Measurements from ENCODE around the gene MAPK8.
"Not testable (repeated sequence)": the region's sequence is repeated elsewhere in the genome, so short reads cannot be mapped to it uniquely, and the experiment has no call there.

Gene MAPK8

DNA sequence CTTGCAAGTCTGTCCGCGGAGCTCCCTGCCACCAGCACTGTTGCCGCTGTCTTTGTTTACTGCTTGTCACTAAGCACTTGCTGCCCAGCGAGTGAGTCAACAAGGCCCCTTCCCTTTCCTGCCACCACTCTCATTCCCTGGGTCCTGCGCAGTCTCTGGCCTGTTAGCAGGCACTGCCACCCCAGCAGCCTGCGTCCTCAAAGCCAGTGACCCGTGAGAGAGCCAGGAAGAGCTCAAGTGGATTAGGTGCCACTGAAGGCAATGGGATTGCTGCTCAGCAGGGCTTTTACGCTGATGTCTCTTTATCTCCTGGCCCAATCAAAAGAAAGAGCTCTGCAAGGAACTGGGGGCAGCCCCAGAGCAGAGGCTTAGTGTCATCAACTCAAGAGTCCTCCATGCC is 31.8 kb upstream of the MAPK8 start, which contains the start of gene FRMPD2:
TSS of gene FRMPD2 (minus strand) at position 61 of the 400 bp plus-strand sequence. CDS start 129 bp downstream, outside the sequence.
- TF ChIP-seq, protein P1, sequence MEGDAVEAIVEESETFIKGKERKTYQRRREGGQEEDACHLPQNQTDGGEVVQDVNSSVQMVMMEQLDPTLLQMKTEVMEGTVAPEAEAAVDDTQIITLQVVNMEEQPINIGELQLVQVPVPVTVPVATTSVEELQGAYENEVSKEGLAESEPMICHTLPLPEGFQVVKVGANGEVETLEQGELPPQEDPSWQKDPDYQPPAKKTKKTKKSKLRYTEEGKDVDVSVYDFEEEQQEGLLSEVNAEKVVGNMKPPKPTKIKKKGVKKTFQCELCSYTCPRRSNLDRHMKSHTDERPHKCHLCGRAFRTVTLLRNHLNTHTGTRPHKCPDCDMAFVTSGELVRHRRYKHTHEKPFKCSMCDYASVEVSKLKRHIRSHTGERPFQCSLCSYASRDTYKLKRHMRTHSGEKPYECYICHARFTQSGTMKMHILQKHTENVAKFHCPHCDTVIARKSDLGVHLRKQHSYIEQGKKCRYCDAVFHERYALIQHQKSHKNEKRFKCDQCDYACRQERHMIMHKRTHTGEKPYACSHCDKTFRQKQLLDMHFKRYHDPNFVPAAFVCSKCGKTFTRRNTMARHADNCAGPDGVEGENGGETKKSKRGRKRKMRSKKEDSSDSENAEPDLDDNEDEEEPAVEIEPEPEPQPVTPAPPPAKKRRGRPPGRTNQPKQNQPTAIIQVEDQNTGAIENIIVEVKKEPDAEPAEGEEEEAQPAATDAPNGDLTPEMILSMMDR (IDR thresholded peaks at IDR 0.05; ENCODE audit: low read depth, low read length), result no peak
- no peak for DNase-seq (ENCODE audit: extremely low read depth, low read depth)

DNA sequence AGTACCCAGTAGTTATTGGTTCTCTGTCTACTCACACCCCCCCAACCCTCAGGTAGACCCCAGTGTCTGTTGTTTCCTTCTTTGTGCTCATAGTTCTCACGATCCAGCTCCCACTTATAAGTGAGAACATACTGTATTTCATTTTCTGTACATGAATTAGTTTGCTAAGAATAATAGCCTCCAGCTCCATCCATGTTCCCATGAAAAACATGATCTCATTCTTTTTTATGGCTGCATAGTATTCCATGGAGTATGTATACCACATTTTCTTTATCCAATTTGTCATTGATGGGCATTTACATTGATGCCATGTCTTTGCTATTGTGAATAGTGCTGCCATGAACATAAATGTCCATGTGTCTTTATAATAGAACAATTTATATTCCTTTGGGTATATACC is 29.4 kb upstream of the MAPK8 start:
- no peak for DNase-seq (ENCODE audit: extremely low read depth, low read depth)
- TF ChIP-seq, protein P1 (IDR thresholded peaks at IDR 0.05; ENCODE audit: low read depth, low read length), result no peak

DNA sequence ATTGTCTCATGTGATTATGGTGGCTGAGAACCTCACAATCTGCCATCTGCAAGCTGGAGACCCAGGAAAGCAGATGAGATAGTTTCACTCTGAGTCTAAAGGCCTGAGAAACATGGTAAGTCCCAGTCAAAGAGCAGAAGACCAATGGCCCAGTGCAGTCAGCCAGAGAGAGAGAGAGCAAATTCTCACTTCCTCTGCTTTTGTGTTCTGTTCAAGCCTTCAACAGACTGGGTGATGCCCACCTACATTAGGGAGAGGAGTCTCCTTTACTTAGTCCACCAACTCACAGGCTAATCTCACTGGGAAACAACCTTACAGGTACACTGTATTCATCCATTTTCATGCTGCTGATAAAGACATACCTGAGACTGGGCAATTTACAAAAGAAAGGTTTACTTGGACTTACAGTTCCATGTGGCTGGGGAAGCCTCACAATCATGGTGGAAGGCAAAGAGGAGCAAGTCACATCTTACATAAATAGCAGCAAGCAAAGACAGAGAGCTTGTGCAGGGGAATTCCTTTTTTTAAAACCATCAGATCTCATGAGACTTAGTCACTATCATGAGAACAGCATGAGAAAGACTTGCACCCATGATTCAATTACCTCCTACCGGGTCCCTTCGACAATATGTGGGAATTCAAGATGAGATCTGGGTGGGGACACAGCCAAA is 27.3 kb upstream of the MAPK8 start:
- DNase-seq (ENCODE audit: extremely low read depth, low read depth), result no peak
- TF ChIP-seq, protein P1 (IDR thresholded peaks at IDR 0.05; ENCODE audit: low read depth, low read length), result no peak

DNA sequence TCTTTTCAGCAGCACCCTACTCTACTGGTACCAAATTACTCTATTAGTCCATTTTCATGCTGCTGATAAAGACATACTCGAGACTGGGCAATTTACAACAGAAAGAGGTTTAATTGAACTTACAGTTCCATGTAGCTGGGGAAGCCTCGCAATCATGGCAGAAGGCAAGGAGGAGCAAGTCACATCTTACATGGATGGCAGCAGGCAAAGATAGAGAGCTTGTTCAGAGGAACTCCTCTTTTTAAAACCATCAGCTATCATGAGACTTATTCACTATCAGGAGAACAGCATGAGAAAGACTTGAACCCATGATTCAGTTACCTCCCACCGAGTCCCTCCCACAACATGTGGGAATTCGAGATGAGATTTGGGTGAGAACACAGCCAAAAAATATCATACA is 24.8 kb upstream of the MAPK8 start:
- DNase-seq (ENCODE audit: extremely low read depth, low read depth), result not testable (repeated sequence)

DNA sequence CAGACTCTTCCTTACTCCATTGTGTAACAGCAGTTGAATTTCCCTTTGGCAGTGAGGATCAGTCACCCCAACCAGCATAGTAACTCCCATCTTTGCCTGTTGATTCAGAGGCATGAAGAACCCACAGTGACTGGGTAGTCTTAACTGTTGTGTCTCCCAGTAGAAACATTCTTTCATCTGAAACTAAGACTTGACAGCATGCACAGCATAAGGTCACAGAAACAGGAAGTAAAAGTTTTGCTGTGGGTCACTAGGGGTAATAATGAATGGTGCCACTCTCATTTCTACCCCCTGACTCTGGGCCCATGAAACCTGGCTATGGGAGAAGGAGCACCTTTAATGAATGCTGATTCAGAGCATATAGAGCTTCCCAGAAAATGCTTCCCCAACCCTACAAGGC is 23.6 kb upstream of the MAPK8 start:
- DNase-seq (ENCODE audit: extremely low read depth, low read depth), result no peak
- TF ChIP-seq, protein P1 (IDR thresholded peaks at IDR 0.05; ENCODE audit: low read depth, low read length), result no peak

DNA sequence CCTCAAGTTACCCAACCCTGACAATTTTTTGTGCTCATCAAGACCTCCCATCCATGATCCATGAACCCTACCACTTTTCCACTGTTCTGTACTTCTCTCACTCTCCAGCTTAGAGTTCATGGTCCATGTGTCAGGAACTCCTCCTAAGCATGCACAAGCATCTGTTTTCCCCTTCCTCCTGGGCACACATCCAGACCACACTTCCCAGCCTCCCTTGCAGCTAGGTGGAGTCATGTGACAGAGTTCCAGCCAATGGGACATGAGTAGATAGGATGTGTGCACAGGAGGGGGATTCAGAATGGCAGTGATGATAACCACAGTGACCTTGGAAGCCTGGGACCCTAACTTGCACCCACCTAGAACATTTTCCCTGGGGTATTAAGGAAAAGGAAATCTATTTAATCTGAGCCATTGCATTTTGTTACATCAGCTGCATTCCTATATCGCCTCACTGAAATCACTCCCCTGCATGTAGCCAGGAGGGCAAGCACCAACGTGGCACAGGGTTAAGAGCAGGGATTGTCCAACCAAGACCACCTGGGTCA is 22.4 kb upstream of the MAPK8 start:
- no peak for DNase-seq (ENCODE audit: extremely low read depth, low read depth)
- TF ChIP-seq, protein P1 (IDR thresholded peaks at IDR 0.05; ENCODE audit: low read depth, low read length), result no peak

DNA sequence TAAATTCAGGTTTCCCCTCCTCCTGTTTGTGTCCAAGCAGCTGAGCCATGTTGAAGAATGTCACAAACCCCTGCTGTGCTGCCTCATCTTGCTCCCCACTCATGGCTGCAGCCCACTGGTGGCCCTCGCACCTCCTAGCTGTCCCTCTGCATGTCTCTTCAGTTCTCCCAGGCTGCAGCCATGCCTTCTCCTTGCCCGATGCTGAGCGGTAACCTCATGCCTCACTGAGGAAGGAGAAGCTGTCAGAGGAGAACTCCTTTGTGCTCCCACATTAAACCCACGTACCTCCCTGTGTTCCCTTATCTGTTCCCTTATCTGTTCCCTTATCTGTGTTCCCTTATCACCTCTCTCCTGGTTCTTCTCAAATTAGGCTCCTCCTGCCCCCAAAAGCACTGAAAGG is 21.7 kb upstream of the MAPK8 start:
- DNase-seq (ENCODE audit: extremely low read depth, low read depth), result no peak
- TF ChIP-seq, protein P1 (IDR thresholded peaks at IDR 0.05; ENCODE audit: low read depth, low read length), result no peak

DNA sequence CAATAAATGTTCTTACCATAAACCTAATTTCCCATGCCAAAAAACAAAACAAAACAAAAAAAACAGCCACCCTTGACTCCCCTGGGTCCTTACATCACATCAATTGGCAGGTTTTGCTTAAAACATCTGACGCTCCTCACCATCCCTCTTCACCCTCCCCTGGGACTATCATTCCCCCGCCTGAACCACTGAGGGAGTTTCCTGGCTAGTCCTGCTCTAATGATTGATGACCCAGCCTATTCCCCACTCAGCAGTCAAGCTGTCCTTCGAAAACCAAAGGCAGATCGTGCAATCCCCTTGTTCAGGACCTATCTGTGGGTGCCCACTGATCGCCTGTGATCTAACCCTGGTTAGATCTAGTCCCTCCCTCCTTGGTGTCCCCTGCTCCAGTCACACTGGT is 20.8 kb upstream of the MAPK8 start:
- TF ChIP-seq, protein P1 (IDR thresholded peaks at IDR 0.05; ENCODE audit: low read depth, low read length), result no peak

More for the DNA sequence above, 20.8 kb upstream of the MAPK8 start:
- no peak for DNase-seq (ENCODE audit: extremely low read depth, low read depth)

All from AG09319 (cell line).